DOHH2 (cell line): Measurements from ENCODE around the gene SLC2A9.

Experiments used
- H3F3A ChIP-seq: fragments of 200-600 bp; sonication (generic), shearing (Covaris generic); 2 replicates; pipeline ENCODE4 v1.6.0; 2016; ENCODE audit warnings: antibody characterized with exemption, mild to moderate bottlenecking; ENCODE audit not compliant: control insufficient read depth, insufficient read depth
- H3K27ac ChIP-seq: fragments of 200-600 bp; sonication (generic); 2 replicates; pipeline ENCODE4 v1.5.1; 2014; ENCODE audit warnings: low read depth, mild to moderate bottlenecking, low read length, moderate library complexity
- H3K27me3 ChIP-seq: fragments of 200-600 bp; sonication (generic); 2 replicates; pipeline ENCODE4 v1.6.1; 2014; ENCODE audit warnings: mild to moderate bottlenecking, low read length, mixed read lengths; ENCODE audit not compliant: control insufficient read depth
- H3K36me3 ChIP-seq: fragments of 200-600 bp; sonication (generic); 2 replicates; pipeline ENCODE4 v1.6.1; 2014; ENCODE audit warnings: mild to moderate bottlenecking, low read length, moderate library complexity, mixed read lengths; ENCODE audit not compliant: control insufficient read depth
- H3K4me1 ChIP-seq: fragments of 200-600 bp; sonication (generic); 2 replicates; pipeline ENCODE4 v1.6.1; 2014; ENCODE audit warnings: mild to moderate bottlenecking, low read length, mixed read lengths; ENCODE audit not compliant: control insufficient read depth
- H3K4me2 ChIP-seq: fragments of 200-600 bp; sonication (generic); 2 replicates; pipeline ENCODE4 v1.6.0; 2014; ENCODE audit warnings: mild to moderate bottlenecking, low read length, moderate library complexity
- H3K4me3 ChIP-seq: fragments of 200-600 bp; sonication (generic); 2 replicates; pipeline ENCODE4 v1.5.1; 2014; ENCODE audit warnings: mild to moderate bottlenecking, low read length, mixed read lengths
- H3K79me2 ChIP-seq: fragments of 200-600 bp; sonication (generic); 2 replicates; pipeline ENCODE4 v1.6.1; 2014; ENCODE audit warnings: mild to moderate bottlenecking, low read length, mixed read lengths; ENCODE audit not compliant: control insufficient read depth
- H3K9me2 ChIP-seq: fragments of 200-600 bp; sonication (generic); replicated peaks from 2 replicates; pipeline ENCODE4 v1.6.1; 2014; ENCODE audit warnings: mild to moderate bottlenecking, low read length, mixed read lengths; ENCODE audit not compliant: control insufficient read depth
- H3K9me3 ChIP-seq: fragments of 200-600 bp; sonication (generic); 2 replicates; pipeline ENCODE4 v1.6.1; 2014; ENCODE audit warnings: antibody characterized with exemption, low read length, mixed read lengths; ENCODE audit not compliant: control insufficient read depth, insufficient read depth
- H4K20me1 ChIP-seq: fragments of 200-600 bp; sonication (generic); 2 replicates; pipeline ENCODE4 v1.6.0; 2014; ENCODE audit warnings: low read depth, mild to moderate bottlenecking, antibody characterized with exemption, low read length, moderate library complexity; ENCODE audit not compliant: control insufficient read depth, insufficient read depth
- CTCF ChIP-seq: fragments of 200-600 bp; sonication (generic); IDR thresholded peaks from one replicate; pipeline ENCODE4 v1.5.1; 2014; ENCODE audit warnings: antibody characterized with exemption, mild to moderate bottlenecking, low read depth, low read length; ENCODE audit not compliant: poor library complexity, severe bottlenecking
- EZH2phosphoT487 ChIP-seq: fragments of 200-600 bp; sonication (generic); IDR thresholded peaks from 2 replicates; pipeline ENCODE4 v1.6.1; 2017; ENCODE audit warnings: borderline replicate concordance, mild to moderate bottlenecking, antibody characterized with exemption, low read length, moderate library complexity, mixed read lengths

SLC2A9 gene

GRCh38 chr4:10003666-10004065, 17.6 kb downstream of the SLC2A9 start:
- Histone ChIP-seq H3K79me2 (no peaks in the 10 kb centered on the region), H3K9me2 (no peaks in the 10 kb centered on the region), H3K36me3 (no peaks in the 10 kb centered on the region), H3K9me3 (no peaks in the 10 kb centered on the region), H3K4me1 (peaks cover 19% of the 10 kb centered on the region), H3K27ac (no peak overlapping the region), H4K20me1 (no peaks in the 10 kb centered on the region), H3K4me2 (no peak overlapping the region), H3F3A (no peaks in the 10 kb centered on the region), H3K27me3 (no peaks in the 10 kb centered on the region), H3K4me3 (no peak overlapping the region)
- TF ChIP-seq EZH2phosphoT487 (no peak), CTCF (no peak)

- no peaks in the 10 kb centered on the region for H3F3A ChIP-seq
- TF ChIP-seq CTCF (no peak), EZH2phosphoT487 (no peak)
- no peaks in the 10 kb centered on the region for H3K36me3 ChIP-seq
- H3K27ac ChIP-seq, result no peak overlapping the region
- no peak overlapping the region for H3K4me2 ChIP-seq
- no peak overlapping the region for H3K4me3 ChIP-seq
- H3K9me3 ChIP-seq, result no peaks in the 10 kb centered on the region
- H3K27me3 ChIP-seq, result no peaks in the 10 kb centered on the region
- peaks cover 19% of the 10 kb centered on the region for H3K4me1 ChIP-seq
- H4K20me1 ChIP-seq, result no peaks in the 10 kb centered on the region
- no peaks in the 10 kb centered on the region for H3K79me2 ChIP-seq
- H3K9me2 ChIP-seq, result no peaks in the 10 kb centered on the region
These were observed 19.0 kb downstream of the SLC2A9 start for GRCh38 chr4:10002278-10002677.

GRCh38 chr4:10001757-10002156, 19.5 kb downstream of the SLC2A9 start:
- H3K4me3 ChIP-seq, result no peak overlapping the region
- no peaks in the 10 kb centered on the region for H3K79me2 ChIP-seq
- H3F3A ChIP-seq, result no peaks in the 10 kb centered on the region
- H3K27ac ChIP-seq, result no peak overlapping the region
- TF ChIP-seq CTCF (no peak), EZH2phosphoT487 (no peak)
- H3K27me3 ChIP-seq, result no peaks in the 10 kb centered on the region
- no peaks in the 10 kb centered on the region for H3K9me2 ChIP-seq
- no peaks in the 10 kb centered on the region for H4K20me1 ChIP-seq
- no peaks in the 10 kb centered on the region for H3K36me3 ChIP-seq
- H3K4me1 ChIP-seq, result peaks cover 19% of the 10 kb centered on the region
- H3K4me2 ChIP-seq, result no peak overlapping the region
- no peaks in the 10 kb centered on the region for H3K9me3 ChIP-seq
